Vagina (tissue), 2 donors: ENCODE data around the gene XRCC5.

ENCODE experiments used
- POLR2AphosphoS5 ChIP-seq, 2 donors: sonication (generic); formaldehyde crosslinking; IDR thresholded peaks; one replicate each; pipeline ENCODE4 v1.9.0; 2017; ENCODE audit warnings: antibody characterized with exemption in 2 of 2, mild to moderate bottlenecking in 2 of 2, low read depth in 1 of 2; ENCODE audit not compliant: insufficient read depth in 1 of 2
- TF ChIP-seq, protein P1 (sequence below), 3 experiments: fragments of 450-650 bp in 2 of 3; fragments of 200-600 bp in 1 of 3; sonication (generic) in 1 of 3; IDR thresholded peaks; one replicate each; pipeline ENCODE4 v1.5.1; 2017 to 2019; ENCODE audit warnings: antibody characterized with exemption in 3 of 3, mild to moderate bottlenecking in 2 of 3, moderate library complexity in 2 of 3

DNA sequence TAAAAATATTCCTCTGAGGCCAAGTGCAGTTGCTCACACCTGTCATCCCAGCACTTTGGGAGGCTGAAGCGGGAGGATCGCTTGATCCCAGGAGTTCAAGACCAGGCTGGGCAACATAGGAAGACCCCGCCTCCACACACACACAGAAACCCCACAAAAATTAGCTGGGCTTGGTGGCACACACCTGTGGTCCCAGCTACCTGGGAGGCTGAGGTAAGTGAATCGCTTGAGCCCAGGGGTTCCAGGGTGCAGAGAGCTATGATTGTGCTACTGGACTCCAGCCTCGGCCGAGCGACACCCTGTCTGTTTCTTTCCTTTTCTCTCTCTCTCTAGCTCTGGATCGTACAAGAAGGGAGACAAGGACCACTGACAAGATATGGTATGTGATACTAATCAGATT, 1.8 kb upstream of the XRCC5 start:
- TF ChIP-seq, protein P1, sequence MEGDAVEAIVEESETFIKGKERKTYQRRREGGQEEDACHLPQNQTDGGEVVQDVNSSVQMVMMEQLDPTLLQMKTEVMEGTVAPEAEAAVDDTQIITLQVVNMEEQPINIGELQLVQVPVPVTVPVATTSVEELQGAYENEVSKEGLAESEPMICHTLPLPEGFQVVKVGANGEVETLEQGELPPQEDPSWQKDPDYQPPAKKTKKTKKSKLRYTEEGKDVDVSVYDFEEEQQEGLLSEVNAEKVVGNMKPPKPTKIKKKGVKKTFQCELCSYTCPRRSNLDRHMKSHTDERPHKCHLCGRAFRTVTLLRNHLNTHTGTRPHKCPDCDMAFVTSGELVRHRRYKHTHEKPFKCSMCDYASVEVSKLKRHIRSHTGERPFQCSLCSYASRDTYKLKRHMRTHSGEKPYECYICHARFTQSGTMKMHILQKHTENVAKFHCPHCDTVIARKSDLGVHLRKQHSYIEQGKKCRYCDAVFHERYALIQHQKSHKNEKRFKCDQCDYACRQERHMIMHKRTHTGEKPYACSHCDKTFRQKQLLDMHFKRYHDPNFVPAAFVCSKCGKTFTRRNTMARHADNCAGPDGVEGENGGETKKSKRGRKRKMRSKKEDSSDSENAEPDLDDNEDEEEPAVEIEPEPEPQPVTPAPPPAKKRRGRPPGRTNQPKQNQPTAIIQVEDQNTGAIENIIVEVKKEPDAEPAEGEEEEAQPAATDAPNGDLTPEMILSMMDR (IDR thresholded peaks at IDR 0.05), result no peak
- no peak for TF ChIP-seq POLR2AphosphoS5 (IDR thresholded peaks at IDR 0.05; ENCODE audit: insufficient read depth in 1 of 2, low read depth in 1 of 2)
